ENCODE results near the gene FAM151A.

- TF ChIP-seq EZH2 (IDR thresholded peaks at IDR 0.05; ENCODE audit: borderline replicate concordance, low read depth, low read length, severe bottlenecking) (no peak), JUN (IDR thresholded peaks at IDR 0.05; ENCODE audit: borderline replicate concordance, insufficient read depth, insufficient read length, low read depth) (no peak), CTCF (IDR thresholded peaks at IDR 0.05; ENCODE audit: extremely low read depth in 1 of 2, insufficient read depth in 1 of 2, low read depth in 1 of 2, low read length in 2 of 2) (no peak), POLR2A (IDR thresholded peaks at IDR 0.05; ENCODE audit: low read depth, low read length) (no peak), POLR2AphosphoS5 (IDR thresholded peaks at IDR 0.05; ENCODE audit: insufficient read depth, low read depth, low read length) (no peak)
Measured at GRCh38 chr1:54667797-54668196, 44.5 kb upstream of the FAM151A start.

Measured in endothelial cell of umbilical vein (primary cell).